ENCODE measurements around the gene IPO4.
"Not testable (repeated sequence)": the region's sequence is repeated elsewhere in the genome, so short reads cannot be mapped to it uniquely, and the experiment has no call there.

- TF ChIP-seq POLR2A (IDR thresholded peaks at IDR 0.05; ENCODE audit: low read depth, low read length); POLR2AphosphoS5 (IDR thresholded peaks at IDR 0.05; ENCODE audit: low read depth, low read length); TAF1 (IDR thresholded peaks at IDR 0.05; ENCODE audit: borderline replicate concordance, low read depth, low read length): not testable (repeated sequence)
Measured at GRCh38 chr14:24202538-24202937, 13.9 kb upstream of the IPO4 start.

Measured in GM12892 (cell line).